Measurements from ENCODE around the gene BTC.

DNA sequence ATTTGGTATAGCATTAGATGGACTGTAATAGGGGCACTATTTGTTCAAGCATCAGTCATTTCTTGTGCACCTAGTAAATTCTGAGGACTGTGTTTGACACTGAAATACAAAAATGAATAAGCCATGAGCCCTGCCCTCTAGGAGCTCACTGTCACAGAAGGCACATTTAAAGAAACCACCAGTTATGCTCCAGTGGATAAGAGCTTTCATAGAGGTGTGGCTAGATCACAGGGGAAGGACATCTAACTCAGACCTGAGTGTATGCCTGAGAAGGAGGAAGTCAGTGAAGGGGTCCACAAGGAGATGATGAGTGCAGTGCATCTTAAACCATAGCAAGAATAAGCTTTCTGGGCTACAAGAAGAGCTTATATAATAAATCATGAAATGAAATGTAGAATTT, 40.1 kb downstream of the BTC start:
- TF ChIP-seq POLR2A (IDR thresholded peaks at IDR 0.05; ENCODE audit: low read length) (no peak), GATA1 (IDR thresholded peaks at IDR 0.05; ENCODE audit: low read depth, low read length) (no peak)
